ENCODE data around the gene CABP2.
A peak's percentile ranks its signal among the peaks of the same experiment; 100 is the strongest.

- TF ChIP-seq CTCF (IDR thresholded peaks at IDR 0.05) (peak; percentile 91 to 96 (median 92)), POLR2A (IDR thresholded peaks at IDR 0.05) (no peak), POLR2AphosphoS5 (IDR thresholded peaks at IDR 0.05; ENCODE audit: insufficient read depth in 1 of 2, low read depth in 1 of 2) (peak; percentile 85 to 88)
Observed at GRCh38 chr11:67505605-67506396, 17.4 kb downstream of the CABP2 start.
